Measurements from ENCODE around the gene MEF2D.

The MEF2D gene

DNA sequence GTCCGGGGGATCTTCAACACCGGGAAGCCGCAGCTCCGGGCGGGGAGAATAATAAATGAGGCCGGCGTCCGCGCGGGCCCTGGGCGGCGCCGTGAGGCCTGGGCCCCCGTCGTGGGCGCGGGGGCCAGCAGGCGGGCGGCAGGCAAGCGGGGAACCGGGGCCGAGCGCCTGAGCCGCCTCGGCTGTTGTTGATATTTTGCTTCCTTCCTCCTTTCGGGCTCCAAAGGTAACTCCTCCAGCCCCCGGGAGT is at the start of gene MEF2D:
Gene MEF2D (minus strand): TSS at position 233 of the 250 bp plus-strand sequence. CDS start 17,483 bp downstream, outside the sequence.
- DNase-seq (ENCODE audit: low spot score) = no peak

DNA sequence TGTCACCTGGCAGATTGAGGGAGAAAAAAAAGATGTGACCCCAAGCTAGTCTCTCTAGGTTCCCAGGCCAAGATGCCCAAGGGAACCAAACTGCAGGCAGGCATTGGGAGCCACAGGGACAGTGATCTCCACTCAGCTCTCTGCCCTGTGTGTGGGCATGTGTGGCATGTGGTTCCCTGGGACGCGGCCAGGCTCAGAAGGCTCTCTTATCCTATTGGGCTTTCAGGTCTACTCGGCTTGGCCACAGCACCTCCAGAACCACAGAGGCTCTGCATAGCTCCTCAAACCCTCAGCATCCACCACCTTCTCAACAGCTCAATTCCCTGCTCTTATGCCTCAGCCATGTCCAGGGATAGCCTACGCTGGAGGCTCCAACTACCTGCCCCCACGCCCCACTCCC is 49.8 kb upstream of the MEF2D start:
- no peak for DNase-seq (ENCODE audit: low spot score)

DNA sequence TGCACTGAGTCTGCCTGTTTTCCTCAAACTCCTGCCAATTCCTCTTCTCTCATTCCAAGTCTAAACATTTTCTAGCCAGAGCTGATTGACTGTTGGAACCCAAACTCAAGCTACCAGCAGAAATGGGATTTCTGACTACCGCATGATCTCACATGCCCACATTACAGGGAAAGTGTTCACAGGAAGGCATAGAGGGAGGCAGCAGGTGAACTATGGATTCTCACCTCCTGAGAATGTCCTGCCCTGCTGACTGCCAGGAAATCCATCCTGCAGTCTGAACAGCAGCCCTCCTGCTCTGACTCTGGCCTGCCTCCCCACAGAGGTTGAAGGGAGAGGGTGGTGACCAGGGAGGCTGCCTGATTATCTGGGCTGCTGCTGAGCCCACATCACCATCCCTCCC is 49.3 kb upstream of the MEF2D start:
- DNase-seq (ENCODE audit: low spot score) = no peak

DNA sequence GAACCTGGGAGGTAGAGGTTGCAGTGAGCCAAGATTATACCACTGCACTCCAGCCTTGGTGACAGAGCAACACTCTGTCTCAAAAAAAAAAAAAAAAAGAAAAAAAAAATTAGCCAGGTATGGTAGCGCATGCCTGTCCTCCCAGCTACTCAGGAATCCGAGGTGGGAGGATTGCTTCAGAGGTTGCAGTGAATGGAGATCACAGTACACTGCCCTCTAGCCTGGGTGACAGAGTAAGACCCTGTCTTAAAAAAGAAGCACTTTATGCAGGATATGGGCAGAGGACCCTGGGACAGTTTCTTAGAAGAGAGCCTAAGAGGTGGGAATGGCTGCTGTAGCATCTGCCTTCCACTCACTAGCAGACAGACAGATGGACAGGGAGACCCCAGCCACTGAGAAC is 48.8 kb upstream of the MEF2D start:
- no peak for DNase-seq (ENCODE audit: low spot score)

DNA sequence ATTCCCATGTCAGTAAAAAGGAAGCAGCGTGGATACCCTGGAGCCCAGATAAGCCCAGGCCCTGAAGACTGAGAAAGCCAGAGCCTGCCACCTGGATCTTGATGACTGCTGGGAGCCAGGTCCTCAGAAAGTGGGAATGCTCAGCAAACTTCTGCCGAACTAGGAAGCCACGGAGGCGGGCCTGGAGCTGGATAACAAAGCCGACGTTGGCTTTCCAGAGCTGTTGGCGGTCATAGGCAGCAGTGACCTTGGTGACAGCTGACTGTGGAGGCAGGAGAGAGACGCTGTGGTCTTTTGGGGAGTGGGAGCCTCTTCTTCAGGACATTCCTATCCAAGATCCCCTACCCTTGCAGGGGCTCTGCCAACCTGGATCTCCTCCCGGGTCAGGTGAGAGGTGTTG is 47.4 kb upstream of the MEF2D start:
- DNase-seq (ENCODE audit: low spot score) = no peak

DNA sequence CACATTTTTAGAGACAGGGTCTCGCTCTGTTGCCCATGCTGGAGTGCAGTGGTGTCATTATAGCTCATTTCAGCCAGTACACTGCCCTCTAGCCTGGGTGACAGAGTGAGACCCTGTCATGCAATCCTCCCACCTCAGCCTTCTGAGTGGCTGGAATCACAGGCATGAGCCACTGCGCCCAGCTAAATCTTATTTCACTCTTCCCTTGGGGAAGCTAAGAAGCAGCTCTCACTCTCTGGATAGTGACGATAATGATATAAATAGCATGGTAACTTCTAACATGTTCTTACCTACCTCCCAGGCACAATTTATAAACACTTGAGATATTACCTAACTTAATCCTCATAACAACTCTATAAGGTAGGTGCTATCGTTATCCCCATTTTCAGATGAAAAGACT is 46.9 kb upstream of the MEF2D start:
- DNase-seq (ENCODE audit: low spot score) = no peak

DNA sequence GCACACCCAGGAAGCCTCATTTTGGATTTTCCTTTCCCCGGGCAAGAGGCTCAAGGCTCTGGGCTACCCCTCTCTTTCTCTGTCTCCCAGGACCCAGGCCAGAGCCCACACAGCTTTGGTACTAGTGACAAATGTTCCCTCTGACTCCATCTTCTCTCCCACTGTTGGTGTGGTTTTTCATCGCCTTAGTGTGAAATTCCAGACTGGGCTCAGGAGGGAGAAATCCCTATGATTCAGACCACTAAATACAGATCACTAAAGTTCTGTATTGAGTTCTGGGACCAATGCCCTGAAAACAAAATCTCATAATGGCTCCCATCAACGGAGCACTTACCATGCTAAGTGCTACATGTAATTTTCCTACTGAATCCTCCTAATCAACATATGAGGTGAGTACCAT is 45.7 kb upstream of the MEF2D start:
- DNase-seq (ENCODE audit: low spot score) = no peak

DNA sequence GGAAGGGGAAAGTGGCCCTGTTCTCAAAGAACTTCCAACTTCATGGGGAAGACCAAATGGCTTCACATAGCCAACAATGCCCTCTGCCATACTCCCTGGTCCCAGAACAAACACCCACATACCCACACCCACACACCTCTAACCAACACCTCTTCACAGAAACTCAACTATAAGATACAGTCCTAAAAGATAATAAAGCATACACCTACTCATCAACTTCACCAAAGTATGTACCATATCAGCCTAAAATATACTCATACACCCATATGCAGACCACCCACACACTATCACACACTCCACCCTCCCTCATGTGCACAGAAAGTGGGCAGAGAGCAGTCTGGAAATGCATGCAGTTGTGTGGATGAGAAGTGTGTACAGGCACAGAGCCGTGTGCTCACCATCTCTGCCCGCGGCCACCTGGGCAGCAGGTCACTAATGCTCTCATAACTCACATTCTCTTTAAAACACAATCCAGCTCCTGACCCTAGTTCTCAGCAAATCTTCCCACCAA is 44.1 kb upstream of the MEF2D start:
- no peak for DNase-seq (ENCODE audit: low spot score)

DNA sequence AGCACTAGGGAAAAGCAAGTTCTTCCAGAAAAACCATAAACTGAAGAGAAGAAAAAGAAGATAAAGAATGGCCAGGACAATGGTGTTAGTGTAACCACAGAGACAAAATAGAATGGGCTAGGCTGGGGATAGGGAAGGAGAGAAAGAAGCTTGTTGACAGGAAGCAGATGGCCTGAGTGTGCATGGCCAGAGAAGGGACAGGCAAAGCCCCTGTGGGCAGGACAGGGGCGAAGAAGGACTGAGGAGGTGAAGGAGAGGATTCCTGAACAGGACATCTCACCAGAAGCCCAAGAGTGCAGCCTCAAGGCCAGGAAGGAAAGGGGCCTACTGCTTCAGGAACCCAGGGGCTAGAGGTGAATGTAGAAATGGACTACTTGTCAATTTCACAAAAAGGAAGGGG is 42.5 kb upstream of the MEF2D start:
- no peak for DNase-seq (ENCODE audit: low spot score)

DNA sequence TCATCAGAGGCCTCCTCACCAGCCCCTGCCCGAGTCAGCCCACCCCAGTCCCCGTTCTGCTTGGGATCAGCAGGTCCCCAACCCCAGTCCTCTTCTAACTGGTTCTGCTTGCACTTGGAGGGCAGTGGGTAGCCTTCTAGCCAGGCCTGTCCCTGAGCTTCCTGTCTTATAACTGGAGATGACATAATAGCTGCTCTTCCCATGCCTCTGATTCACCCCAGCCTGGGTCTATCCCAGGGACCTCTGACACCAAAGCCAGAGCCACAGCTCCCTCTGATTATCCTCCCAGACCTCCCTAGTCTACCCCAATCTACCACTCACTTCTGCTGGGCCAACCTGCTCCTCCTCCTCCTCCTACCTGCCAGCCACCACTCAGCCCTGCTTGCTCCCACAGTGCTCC is 40.4 kb upstream of the MEF2D start:
- no peak for DNase-seq (ENCODE audit: low spot score)

DNA sequence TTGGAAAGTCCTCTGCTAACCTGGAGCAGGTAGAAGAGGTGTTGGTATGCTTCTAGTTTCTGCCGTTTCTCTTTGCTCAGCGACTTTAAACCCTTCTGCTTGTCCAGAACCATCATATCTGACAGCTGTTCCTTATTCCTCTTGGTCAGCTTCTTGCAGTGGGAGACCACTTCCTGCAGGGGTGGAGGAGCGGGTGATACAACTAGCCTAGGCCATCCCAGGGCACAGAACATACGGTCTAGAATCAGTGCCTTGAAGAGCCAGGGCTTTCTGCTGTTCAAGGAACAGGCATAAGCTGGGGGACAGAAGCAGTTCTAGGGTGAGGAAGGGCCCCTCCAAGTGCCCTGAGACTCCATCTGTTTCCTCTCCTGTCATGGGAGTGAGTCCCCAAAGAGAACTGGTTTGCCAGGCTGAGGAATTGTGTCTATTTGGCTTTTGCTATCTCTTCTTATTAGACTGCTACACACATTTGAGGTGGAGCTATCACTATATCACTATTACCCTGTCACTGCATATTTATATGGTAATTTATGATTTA is 39.3 kb upstream of the MEF2D start:
- no peak for DNase-seq (ENCODE audit: low spot score)

DNA sequence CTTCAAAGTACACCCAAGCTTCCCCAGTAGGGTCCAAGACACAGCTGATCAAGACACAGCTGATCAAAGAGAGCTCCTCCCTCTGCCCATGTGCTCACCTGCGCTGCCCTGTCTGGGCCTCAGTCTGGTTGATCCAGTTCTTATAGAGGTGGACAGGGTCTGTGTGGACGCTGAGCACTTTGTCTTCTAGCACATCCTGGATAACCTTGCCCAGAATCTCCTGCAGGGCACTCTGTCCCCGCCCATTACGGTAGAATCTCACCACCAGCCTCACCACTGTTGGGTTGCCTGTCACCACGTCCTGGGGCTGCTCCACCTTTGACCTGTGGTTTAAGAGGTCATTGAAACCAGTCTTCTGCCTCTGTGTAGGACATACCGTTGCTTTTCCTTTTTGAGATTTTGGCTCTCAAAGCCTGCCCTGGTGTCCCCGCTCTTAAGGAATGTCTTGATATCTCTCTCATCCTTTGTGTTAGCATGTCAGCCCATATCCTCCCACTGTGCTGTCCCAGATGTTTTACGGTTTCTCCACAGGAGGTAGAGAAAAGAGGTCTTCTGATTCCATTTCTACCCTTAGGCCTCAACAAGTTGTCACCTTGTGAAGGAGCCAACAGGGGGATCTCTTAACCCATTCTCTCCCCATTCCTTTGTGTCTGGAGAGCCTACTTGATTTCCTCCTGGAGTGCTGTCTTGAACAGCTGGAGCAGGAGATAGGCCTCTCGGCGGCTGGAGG is 38.3 kb upstream of the MEF2D start:
- no peak for DNase-seq (ENCODE audit: low spot score)

DNA sequence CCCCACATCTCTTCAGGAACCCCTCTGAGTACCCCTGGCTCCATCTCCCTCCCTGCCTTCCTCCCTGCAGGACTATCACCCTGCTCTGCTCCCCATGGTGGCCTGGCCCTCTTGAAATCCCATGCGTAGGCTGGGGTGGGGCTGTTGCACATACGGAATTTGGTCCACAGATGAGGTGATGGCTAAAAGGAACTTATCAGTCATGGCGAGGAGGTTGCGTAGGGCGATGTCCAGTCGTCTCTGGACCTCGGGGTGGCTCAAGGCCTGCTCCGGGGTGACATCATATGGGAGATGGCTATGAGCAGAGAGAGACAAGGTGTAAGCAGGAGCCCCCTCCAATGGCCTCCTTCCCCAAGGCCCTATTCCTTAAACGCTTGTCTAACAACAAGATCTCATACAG is 36.5 kb upstream of the MEF2D start:
- no peak for DNase-seq (ENCODE audit: low spot score)

DNA sequence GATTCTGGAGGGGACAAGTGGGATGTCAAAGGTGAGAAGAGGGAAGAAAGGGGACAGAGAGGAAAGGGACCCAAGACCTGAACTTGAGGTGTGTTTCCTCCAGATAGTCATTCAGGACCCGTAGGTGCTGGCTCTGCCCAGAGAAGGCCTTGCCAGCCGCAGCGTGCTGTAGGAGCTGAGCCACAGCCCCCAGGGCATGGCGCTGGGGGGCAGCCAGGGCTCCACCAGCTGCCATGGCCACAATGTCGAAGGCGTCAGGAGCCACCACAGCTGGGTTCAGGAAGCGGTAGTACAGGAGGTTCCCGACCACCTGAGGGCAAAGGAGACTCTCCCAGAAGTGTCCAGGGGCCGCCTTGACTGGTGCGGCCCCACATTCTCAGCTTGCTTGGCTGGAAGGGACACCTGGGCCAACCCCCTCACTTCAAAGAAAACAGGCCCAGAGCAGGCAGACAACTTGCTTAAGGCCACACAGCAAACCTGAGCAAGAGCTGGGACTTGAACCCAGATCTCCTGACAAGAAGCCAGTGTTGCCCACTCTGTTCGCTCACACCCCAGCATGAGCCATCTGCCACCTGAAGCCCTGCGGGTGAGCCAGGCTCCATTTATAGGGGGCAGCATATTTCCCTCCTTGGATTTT is 34.0 kb upstream of the MEF2D start:
- no peak for DNase-seq (ENCODE audit: low spot score)

DNA sequence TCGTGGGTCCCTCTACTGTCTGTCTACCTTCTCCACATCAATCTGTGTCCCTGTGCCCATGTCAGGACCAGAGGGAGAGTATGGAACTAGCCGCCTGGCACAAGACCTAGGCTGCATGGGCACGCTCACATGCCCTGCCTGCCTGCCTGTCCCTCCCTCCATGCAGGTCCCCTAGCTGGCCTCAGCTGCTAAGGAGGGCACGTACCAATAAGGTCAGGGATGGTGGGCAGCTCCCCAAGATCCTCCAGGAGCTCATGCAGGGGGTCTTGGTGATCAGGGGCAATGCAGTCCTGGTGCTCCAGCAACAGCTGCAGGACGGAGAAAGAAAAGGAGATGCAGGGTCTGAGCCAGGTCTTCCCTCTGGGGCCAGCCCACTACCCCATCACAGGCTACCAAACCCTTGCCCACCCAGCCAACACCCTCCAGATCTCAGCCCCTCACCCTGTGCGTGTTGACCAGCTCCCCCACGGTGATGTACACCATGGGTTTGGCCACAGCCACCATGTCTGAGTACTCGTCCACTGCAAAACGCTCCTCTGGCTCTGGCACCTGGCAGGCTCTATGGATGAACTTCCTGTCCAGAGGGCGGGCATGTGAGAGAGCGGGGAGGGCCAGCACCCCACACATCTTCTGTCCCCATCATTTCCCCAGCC is 33.1 kb upstream of the MEF2D start:
- DNase-seq (ENCODE audit: low spot score) = no peak

DNA sequence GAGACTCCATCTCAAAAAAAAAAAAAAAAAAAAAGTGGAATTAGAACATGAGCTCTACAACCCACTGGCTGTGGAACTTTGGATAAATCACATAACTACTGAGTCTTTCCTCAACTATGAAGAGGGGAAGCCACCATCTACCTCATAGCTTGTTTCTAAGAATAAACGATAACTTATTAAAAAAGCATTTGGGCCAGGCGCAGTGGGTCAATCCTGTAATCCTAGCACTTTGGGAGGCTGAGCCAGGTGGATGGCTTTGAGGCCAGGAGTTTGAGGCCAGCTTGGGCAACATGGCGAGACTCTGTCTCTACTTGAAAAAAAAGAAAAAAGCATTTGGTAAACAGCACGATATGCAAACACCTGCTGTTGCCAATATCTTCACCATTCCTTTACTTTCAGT is 31.8 kb upstream of the MEF2D start:
- DNase-seq (ENCODE audit: low spot score) = no peak

DNA sequence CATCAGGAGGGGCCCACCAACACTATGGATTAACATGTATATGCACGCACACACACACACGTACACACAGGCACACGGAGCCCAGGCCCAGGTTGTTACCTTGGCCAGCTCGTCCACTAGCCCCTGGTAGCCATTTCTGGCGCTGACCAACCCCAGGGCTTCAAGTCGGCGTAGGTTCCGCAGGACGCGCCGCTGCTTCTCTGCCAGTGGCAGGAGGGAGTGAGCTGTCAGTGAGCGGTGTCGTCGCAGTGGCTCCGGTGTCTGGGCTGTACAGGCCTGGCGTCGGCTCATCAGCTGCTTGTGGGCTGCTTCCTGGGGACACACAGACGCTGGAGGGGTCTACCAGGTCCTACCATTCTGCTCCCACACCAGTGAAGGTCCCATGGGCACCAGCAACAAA is 29.4 kb upstream of the MEF2D start:
- DNase-seq (ENCODE audit: low spot score) = no peak

DNA sequence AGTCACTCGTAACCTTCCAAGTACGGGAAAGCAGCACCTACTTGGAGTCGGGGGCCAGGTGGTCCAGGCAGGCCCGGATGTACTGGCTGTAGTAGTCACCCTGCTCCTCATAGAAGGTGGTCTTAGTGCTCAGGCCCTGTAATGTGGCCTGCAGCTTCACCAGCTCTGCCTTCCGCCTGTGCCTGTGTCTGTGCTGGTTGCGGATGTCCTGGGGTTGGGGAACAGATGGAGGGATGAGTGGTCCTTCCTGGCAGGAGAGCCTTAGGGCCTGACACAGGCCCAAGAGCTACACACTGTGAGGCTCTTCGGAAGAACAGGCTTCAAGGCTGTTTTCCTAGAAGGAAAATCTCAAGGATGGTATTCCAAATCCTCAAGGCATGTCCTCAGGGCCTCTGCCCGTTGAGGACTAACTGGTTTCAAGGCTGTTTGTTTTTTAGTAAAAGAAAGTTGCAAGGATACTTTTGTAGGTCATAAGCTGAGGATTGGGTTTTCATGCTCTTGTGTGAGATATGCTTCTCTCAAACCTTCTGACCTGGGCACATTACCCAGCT is 28.4 kb upstream of the MEF2D start:
- DNase-seq (ENCODE audit: low spot score) = no peak

DNA sequence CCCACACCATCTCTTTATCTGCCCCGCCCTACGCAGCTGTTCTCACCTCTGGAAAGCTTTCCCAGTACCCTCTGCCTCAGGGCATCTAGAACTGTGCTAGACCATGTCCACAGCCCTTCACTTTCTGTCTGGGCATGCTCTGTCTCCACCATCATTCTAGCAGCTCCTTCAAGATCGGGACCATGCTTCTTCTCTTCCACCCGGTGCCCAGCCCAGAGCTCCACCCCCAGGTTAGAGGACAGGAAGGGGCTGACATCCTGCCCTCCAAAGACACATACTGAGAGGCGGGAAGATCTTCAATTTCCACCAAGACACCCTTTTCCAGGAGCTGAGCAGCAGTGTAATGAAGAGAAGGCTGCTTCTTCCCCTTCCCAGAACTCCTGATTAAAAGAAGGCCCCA is 27.7 kb upstream of the MEF2D start:
- no peak for DNase-seq (ENCODE audit: low spot score)

DNA sequence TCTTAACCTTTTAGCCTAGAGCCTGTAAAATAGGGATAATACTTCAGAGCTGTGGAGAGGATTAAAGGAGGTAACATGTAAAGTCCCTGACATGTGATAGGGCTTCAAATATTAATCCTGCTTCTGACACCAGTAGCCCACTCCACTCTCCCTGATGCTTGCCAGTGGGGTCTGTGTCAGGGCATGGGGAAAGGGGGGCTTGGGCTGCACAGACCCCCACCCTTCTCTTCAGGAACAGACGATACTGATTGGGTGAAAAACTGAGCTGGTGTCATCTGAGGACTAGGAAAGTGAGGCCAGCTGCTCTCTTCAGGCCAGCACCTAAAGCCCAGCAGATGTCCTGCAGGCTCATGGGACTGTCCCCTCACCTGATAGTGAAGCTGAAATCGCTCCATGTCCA is 27.0 kb upstream of the MEF2D start:
- no peak for DNase-seq (ENCODE audit: low spot score)

DNA sequence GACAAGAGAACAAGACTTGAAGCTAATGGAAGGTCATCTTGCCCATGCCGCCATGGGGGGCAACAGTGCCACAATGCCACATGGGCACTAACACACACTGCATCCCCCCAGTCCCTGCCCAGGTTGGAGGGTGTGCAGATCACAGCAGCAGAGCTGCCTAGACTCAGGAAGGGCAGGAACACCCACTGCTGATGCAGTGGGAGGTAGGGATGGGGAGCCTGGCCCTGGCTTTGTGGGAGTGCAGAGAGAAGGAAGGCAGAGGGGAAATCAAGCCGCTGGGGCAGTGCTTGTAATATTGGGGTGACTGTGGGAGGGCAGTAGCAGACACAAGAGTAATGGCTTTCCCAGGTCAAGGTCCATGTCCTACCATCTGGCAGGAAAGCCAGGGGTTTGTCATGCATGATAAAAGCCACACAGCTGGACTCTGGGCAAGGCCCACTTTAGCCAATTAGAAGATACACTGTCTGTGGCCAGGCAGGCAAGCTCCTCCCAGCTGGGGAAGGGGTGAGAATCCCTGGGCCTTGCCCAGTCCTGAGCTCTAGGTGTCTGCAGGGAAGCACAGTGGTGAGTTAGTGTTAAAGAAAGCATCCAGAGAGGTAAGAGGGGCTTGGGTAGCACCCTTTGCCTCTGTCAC is 25.4 kb upstream of the MEF2D start:
- DNase-seq (ENCODE audit: low spot score) = no peak

DNA sequence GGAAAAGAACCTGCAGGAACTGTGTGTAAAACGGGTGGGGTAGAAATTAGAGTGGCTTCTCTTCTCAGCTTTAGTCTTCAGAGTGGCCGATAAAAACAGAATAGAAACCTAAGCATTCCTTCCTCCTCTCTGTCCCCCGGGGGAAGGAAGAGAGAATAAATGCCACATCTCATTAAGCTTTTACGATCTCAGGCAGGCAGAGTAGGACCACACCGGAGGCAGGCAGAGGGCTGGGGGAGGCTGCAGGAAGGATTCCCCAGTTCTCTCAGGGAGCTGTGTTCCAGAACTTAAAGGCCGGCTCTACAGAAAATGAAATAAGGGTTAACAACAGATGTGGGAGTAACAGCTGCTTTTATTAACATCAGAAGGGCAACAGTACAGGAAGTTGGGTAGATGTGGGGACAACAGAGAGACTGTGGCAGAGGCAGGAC is 24.5 kb upstream of the MEF2D start:
- no peak for DNase-seq (ENCODE audit: low spot score)

DNA sequence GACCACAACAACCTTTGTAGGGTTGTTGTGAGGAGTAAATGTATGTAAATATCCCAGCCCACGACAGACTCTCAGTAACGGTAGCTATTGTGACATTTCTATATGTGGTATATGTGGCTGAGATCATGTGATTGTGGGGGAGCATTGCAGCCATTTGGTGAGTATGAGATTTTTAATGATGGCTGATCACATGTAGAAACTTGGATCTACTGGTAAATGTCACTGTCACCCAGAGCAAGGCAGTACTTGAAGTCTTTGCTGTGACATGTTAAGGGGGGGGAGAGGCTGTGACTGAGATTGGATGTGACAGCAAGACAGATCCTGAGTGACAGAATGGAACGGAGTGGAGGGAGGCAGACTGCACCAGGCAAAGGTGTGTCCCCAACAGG is 23.9 kb upstream of the MEF2D start:
- DNase-seq (ENCODE audit: low spot score) = no peak
